ENCODE measurements around the gene OR2T6. TPM values are rescaled to one million over a fixed set of nuclear protein-coding genes. Genes with fewer than 3 reads are reported as not detected.

Gene OR2T6
- total RNA-seq, 2 donors from 2014 or later = not detected

- Histone ChIP-seq H3K27ac (no peak overlapping the region), H3K36me3 (no peaks in the 10 kb centered on the region), H3K4me1 (no peaks in the 10 kb centered on the region), H3K9ac (ENCODE audit: low read depth in 2 of 2, low read length in 2 of 2) (no peak overlapping the region), H3K4me3 (no peak overlapping the region), H3K9me3 (no peaks in the 10 kb centered on the region), H3K27me3 (no peaks in the 10 kb centered on the region)
- intact Hi-C loops (cut with DNase I) = no loop called here
- no peak for DNase-seq
- TF ChIP-seq CTCF (IDR thresholded peaks at IDR 0.05) = no peak
Measured at GRCh38 chr1:248393050-248393449, 17.5 kb downstream of the OR2T6 start.

DNA sequence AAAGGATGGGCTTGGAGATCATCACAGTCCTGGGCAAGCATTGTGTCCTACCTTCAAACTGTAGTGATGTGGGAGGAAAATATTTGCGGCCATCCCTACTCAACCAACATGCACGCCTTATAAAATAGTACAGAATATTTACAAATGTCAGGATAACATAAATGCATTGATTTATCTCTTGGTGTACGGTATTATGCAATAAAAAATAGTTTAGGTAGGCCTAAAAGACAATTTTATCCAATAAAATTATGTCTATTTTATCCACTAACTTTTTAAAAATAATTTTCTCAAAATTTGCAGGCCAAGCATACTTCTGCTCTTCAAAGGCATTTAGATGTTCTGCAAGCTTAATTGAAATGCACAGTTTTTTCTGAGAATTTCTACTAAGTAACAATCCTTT lies 27.2 kb downstream of the OR2T6 start, which contains the start of gene OR2T1:
Gene OR2T1, plus strand, starts transcription at position 301 of the 400 bp plus-strand sequence. CDS start 3,100 bp downstream, outside the sequence.
- Histone ChIP-seq H3K36me3 (no peaks in the 10 kb centered on the region), H3K9me3 (no peaks in the 10 kb centered on the region), H3K4me3 (no peak within 1 kb of the TSS), H3K27ac (no peak within 1 kb of the TSS), H3K4me1 (no peaks in the 10 kb centered on the region), H3K27me3 (no peaks in the 10 kb centered on the region), H3K9ac (ENCODE audit: low read depth in 2 of 2, low read length in 2 of 2) (no peak within 1 kb of the TSS)
- DNase-seq = no peak
- intact Hi-C loops (cut with DNase I) = no loop called here
- TF ChIP-seq CTCF (IDR thresholded peaks at IDR 0.05) = no peak

DNA sequence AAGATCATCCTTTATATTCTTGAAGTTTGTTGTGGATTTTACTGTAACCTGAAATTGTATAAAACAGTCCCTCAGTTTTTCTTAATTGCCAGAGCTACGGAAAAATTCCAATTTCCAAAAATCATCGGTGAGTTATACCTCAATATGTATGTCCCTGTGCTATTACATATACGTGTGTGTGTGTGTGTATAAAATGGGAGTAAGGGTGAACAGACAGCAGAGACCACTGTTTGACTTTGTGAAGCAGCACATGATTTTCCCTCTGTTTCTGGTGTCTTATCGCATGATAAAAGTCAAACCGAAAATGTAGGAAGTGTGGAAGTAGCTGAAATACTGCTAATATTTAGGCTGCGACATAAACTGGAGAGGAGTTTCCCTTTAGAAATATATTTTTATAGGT lies 28.5 kb downstream of the OR2T6 start:
- Histone ChIP-seq H3K36me3 (no peaks in the 10 kb centered on the region), H3K27me3 (no peaks in the 10 kb centered on the region), H3K4me1 (no peaks in the 10 kb centered on the region), H3K9me3 (no peaks in the 10 kb centered on the region), H3K27ac (no peak overlapping the region), H3K9ac (ENCODE audit: low read depth in 2 of 2, low read length in 2 of 2) (no peak overlapping the region), H3K4me3 (no peak overlapping the region)
- no peak for DNase-seq
- intact Hi-C loops (cut with DNase I) = no loop called here
- TF ChIP-seq CTCF (IDR thresholded peaks at IDR 0.05) = no peak

- H3K27me3 ChIP-seq = no peaks in the 10 kb centered on the region
- H3K4me1 ChIP-seq = no peaks in the 10 kb centered on the region
- TF ChIP-seq CTCF (IDR thresholded peaks at IDR 0.05) = no peak
Measured at GRCh38 chr1:248406721-248407692, 31.5 kb downstream of the OR2T6 start.

DNA sequence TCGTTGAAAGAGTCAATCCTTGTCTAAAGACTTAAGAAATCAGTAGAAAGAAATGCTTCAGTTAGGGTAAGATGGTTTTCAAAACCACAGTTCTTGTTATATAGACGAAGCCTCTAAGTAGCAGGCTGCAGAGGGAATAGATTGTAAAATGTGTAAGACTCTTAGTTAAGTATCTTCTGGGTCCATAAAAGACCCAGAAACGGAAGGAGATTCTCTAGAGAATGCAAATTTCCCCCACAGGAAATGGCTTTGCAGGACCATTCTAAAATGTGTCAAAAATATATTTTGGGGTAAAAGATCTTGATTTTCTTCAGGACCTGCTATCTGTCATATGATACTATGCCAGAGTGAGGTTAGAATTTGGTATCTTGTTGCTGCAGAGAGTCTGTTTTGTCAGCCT lies 40.7 kb downstream of the OR2T6 start:
- H3K9me3 ChIP-seq = no peaks in the 10 kb centered on the region

More at GRCh38 chr1:248406721-248407692, 31.5 kb downstream of the OR2T6 start:
- H3K9ac ChIP-seq (ENCODE audit: low read depth in 2 of 2, low read length in 2 of 2) = no peak overlapping the region
- intact Hi-C loops (cut with DNase I) = no loop called here
- DNase-seq = no peak
- H3K27ac ChIP-seq = no peak overlapping the region
- H3K4me3 ChIP-seq = no peak overlapping the region
- no peaks in the 10 kb centered on the region for H3K9me3 ChIP-seq
- H3K36me3 ChIP-seq = no peaks in the 10 kb centered on the region

More for the DNA sequence above, 40.7 kb downstream of the OR2T6 start:
- DNase-seq = no peak
- intact Hi-C loops (cut with DNase I) = no loop called here
- Histone ChIP-seq H3K4me1 (no peaks in the 10 kb centered on the region), H3K4me3 (no peak overlapping the region), H3K27me3 (no peaks in the 10 kb centered on the region), H3K36me3 (no peaks in the 10 kb centered on the region), H3K27ac (no peak overlapping the region), H3K9ac (ENCODE audit: low read depth in 2 of 2, low read length in 2 of 2) (no peak overlapping the region)
- no peak for TF ChIP-seq CTCF (IDR thresholded peaks at IDR 0.05)

All from colonic mucosa (tissue), 4 donors.